Posterior cingulate gyrus (tissue), 11 donors: ENCODE data around the gene WDR46.

ENCODE experiments used
- DNase-seq, 10 donors: peaks; one replicate each; pipeline versions ENCODE4 v3.0.0 to v3.0.0-alpha.2; 2020 to 2021; ENCODE audit warnings: mixed read lengths in 3 of 10
- intact Hi-C: fragments of 100-400 bp; cut with DNase I; formaldehyde crosslinking; loops from one replicate; pipeline ENCODE4 v1.15.1; 2023

The WDR46 gene

GRCh38 chr6:33288921-33289783 is at the start of gene WDR46, which contains the start of gene PFDN6:
Gene WDR46 (minus strand): TSS chr6:33289239. CDS start chr6:33289170, 69 bp downstream.
Gene PFDN6 (plus strand): TSS chr6:33289601. CDS start chr6:33289857, 256 bp downstream.
- peak; percentile 62 to 97 (median 84) for DNase-seq
- intact Hi-C loops, result loop anchor here (1.0 kb wide), 1 partner anchor 17 kb away; the partner anchor contains the start of gene RPS18

GRCh38 chr6:33336495-33336894 is 47.5 kb upstream of the WDR46 start:
- no peak for DNase-seq
- intact Hi-C loops, result no loop called here

- intact Hi-C loops, result no loop called here
- no peak for DNase-seq
These were observed 46.9 kb upstream of the WDR46 start for GRCh38 chr6:33335916-33336315.

- intact Hi-C loops, result no loop called here
- no peak for DNase-seq
These were observed 44.6 kb upstream of the WDR46 start for GRCh38 chr6:33333666-33334065.

GRCh38 chr6:33330736-33331135 is 41.7 kb upstream of the WDR46 start:
- intact Hi-C loops, result no loop called here
- DNase-seq, result no peak

- intact Hi-C loops, result no loop called here
- peak in 1 of 10 donors; percentile 51 for DNase-seq
These were observed 40.0 kb upstream of the WDR46 start for GRCh38 chr6:33329058-33329457.

- no peak for DNase-seq
- intact Hi-C loops, result no loop called here
These were observed 35.1 kb upstream of the WDR46 start for GRCh38 chr6:33324125-33324524.

- intact Hi-C loops, result no loop called here
- no peak for DNase-seq
These were observed 34.5 kb upstream of the WDR46 start for GRCh38 chr6:33323623-33323948.

GRCh38 chr6:33321227-33321626 is 32.2 kb upstream of the WDR46 start:
- no peak for DNase-seq
- intact Hi-C loops, result no loop called here

GRCh38 chr6:33320315-33321181 is 31.5 kb upstream of the WDR46 start:
- peak in 1 of 10 donors; percentile 70 for DNase-seq
- intact Hi-C loops, result no loop called here

GRCh38 chr6:33319939-33320314 is 30.9 kb upstream of the WDR46 start:
- intact Hi-C loops, result loop anchor here (10.0 kb wide), 1 partner anchor 95 kb away; the partner anchor contains the start of genes CUTA and PHF1
- DNase-seq, result peak in 1 of 10 donors; percentile 1

- intact Hi-C loops, result loop anchor here (10.0 kb wide), 1 partner anchor 96 kb away; the partner anchor contains the start of genes CUTA and PHF1
- DNase-seq, result peak in 1 of 10 donors; percentile 18
These were observed 29.5 kb upstream of the WDR46 start for GRCh38 chr6:33318426-33319073.

GRCh38 chr6:33317669-33318425 is 28.8 kb upstream of the WDR46 start, which contains the start of gene ZBTB22:
Gene ZBTB22 (minus strand): TSS chr6:33317744. CDS start chr6:33316916, 828 bp downstream.
- peak; percentile 93 to 99 (median 97) for DNase-seq
- intact Hi-C loops, result loop anchor here (10.0 kb wide), 1 partner anchor 97 kb away; the partner anchor contains the start of genes CUTA and PHF1

GRCh38 chr6:33317419-33317668 is 28.3 kb upstream of the WDR46 start:
- DNase-seq, result no peak
- intact Hi-C loops, result loop anchor here (10.0 kb wide), 1 partner anchor 97 kb away; the partner anchor contains the start of genes CUTA and PHF1

- intact Hi-C loops, result loop anchor here (10.0 kb wide), 1 partner anchor 98 kb away; the partner anchor contains the start of genes CUTA and PHF1
- peak in 1 of 10 donors; percentile 77 for DNase-seq
These were observed 27.8 kb upstream of the WDR46 start for GRCh38 chr6:33316603-33317418.

- DNase-seq, result peak in 1 of 10 donors; percentile 52
- intact Hi-C loops, result loop anchor here (2.0 to 10.0 kb wide), 2 partner anchors 17 to 99 kb away; partner anchors contain the start of genes CUTA, PHF1 and RGL2
These were observed 27.0 kb upstream of the WDR46 start for GRCh38 chr6:33315793-33316602.

GRCh38 chr6:33314943-33315792 is 26.1 kb upstream of the WDR46 start:
- intact Hi-C loops, result loop anchor here (2.0 to 10.0 kb wide), 2 partner anchors 16 to 100 kb away; partner anchors contain the start of genes CUTA, PHF1 and RGL2
- DNase-seq, result peak in 1 of 10 donors; percentile 82
